ENCODE measurements around the gene GUCY2C. TPM values are rescaled to one million over a fixed set of nuclear protein-coding genes. Genes with fewer than 3 reads are reported as not detected.
"Not testable (repeated sequence)": the region's sequence is repeated elsewhere in the genome, so short reads cannot be mapped to it uniquely, and the experiment has no call there.

GUCY2C gene
- total RNA-seq, 1 experiment from 2014 or later, result not detected

GRCh38 chr12:14689144-14689543 lies 7.3 kb downstream of the GUCY2C start:
- no peak for DNase-seq (ENCODE audit: extremely low read depth, low read depth)

GRCh38 chr12:14682231-14682630 lies 14.2 kb downstream of the GUCY2C start:
- not testable (repeated sequence) for DNase-seq (ENCODE audit: extremely low read depth, low read depth)

- no peak for DNase-seq (ENCODE audit: extremely low read depth, low read depth)
These were observed 14.8 kb downstream of the GUCY2C start for GRCh38 chr12:14681625-14682024.

GRCh38 chr12:14681190-14681589 lies 15.2 kb downstream of the GUCY2C start:
- no peak for DNase-seq (ENCODE audit: extremely low read depth, low read depth)

- DNase-seq (ENCODE audit: extremely low read depth, low read depth), result no peak
These were observed 17.8 kb downstream of the GUCY2C start for GRCh38 chr12:14678547-14679150.

GRCh38 chr12:14668591-14668990 lies 27.8 kb downstream of the GUCY2C start:
- DNase-seq (ENCODE audit: extremely low read depth, low read depth), result no peak

GRCh38 chr12:14665354-14666348 lies 30.7 kb downstream of the GUCY2C start:
- no peak for DNase-seq (ENCODE audit: extremely low read depth, low read depth)

- peak; percentile 27 for DNase-seq (ENCODE audit: extremely low read depth, low read depth)
These were observed 31.9 kb downstream of the GUCY2C start for GRCh38 chr12:14664434-14665023.

GRCh38 chr12:14663002-14663401 lies 33.4 kb downstream of the GUCY2C start:
- no peak for DNase-seq (ENCODE audit: extremely low read depth, low read depth)

- no peak for DNase-seq (ENCODE audit: extremely low read depth, low read depth)
These were observed 39.6 kb downstream of the GUCY2C start for GRCh38 chr12:14656846-14657245.

GRCh38 chr12:14655284-14655683 lies 41.1 kb downstream of the GUCY2C start:
- no peak for DNase-seq (ENCODE audit: extremely low read depth, low read depth)

GRCh38 chr12:14654842-14655241 lies 41.6 kb downstream of the GUCY2C start:
- no peak for DNase-seq (ENCODE audit: extremely low read depth, low read depth)

- no peak for DNase-seq (ENCODE audit: extremely low read depth, low read depth)
These were observed 42.0 kb downstream of the GUCY2C start for GRCh38 chr12:14654416-14654815.

GRCh38 chr12:14652483-14652882 lies 43.9 kb downstream of the GUCY2C start:
- DNase-seq (ENCODE audit: extremely low read depth, low read depth), result no peak

- no peak for DNase-seq (ENCODE audit: extremely low read depth, low read depth)
These were observed 45.0 kb downstream of the GUCY2C start for GRCh38 chr12:14651371-14651770.

GRCh38 chr12:14650789-14651188 lies 45.6 kb downstream of the GUCY2C start:
- DNase-seq (ENCODE audit: extremely low read depth, low read depth), result no peak

GRCh38 chr12:14647028-14647750 lies 49.2 kb downstream of the GUCY2C start:
- no peak for DNase-seq (ENCODE audit: extremely low read depth, low read depth)

GRCh38 chr12:14643251-14643650 lies 53.1 kb downstream of the GUCY2C start:
- DNase-seq (ENCODE audit: extremely low read depth, low read depth), result no peak

GRCh38 chr12:14638066-14638465 lies 58.3 kb downstream of the GUCY2C start:
- no peak for DNase-seq (ENCODE audit: extremely low read depth, low read depth)

- no peak for DNase-seq (ENCODE audit: extremely low read depth, low read depth)
These were observed 60.6 kb downstream of the GUCY2C start for GRCh38 chr12:14635776-14636175.

GRCh38 chr12:14630793-14631192 lies 65.6 kb downstream of the GUCY2C start:
- no peak for DNase-seq (ENCODE audit: extremely low read depth, low read depth)

Data from NCI-H460 (cell line).